HepG2 (cell line): ENCODE data around the gene NRGN. TPM values are rescaled to one million over a fixed set of nuclear protein-coding genes. Genes with fewer than 3 reads are reported as not detected.

Experiments used
- ZBTB40 ChIP-seq, 2 experiments: fragments of 450-650 bp in 1 of 2; sonication (generic) in 1 of 2; formaldehyde crosslinking in 1 of 2; IDR thresholded peaks; 2 replicates each; pipeline versions ENCODE4 v1.6.1 to v1.8.0; 2016 to 2022; ENCODE audit warnings: antibody characterized with exemption in 1 of 2, mild to moderate bottlenecking in 1 of 2, missing genetic modification reagents in 1 of 2
- ZNF121 ChIP-seq: sonication (generic); formaldehyde crosslinking; IDR thresholded peaks from 2 replicates; pipeline ENCODE4 v1.5.0; 2020; ENCODE audit warnings: mild to moderate bottlenecking, missing genetic modification reagents
- ZNF235 ChIP-seq: sonication (generic); formaldehyde crosslinking; IDR thresholded peaks from 2 replicates; pipeline ENCODE4 v1.8.1; 2023; ENCODE audit warnings: mild to moderate bottlenecking, missing genetic modification reagents, borderline replicate concordance
- ZNF263 ChIP-seq: sonication (generic); formaldehyde crosslinking; IDR thresholded peaks from 2 replicates; pipeline ENCODE4 v1.4.0; 2020; ENCODE audit warnings: missing genetic modification reagents
- ZNF30 ChIP-seq: sonication (generic); formaldehyde crosslinking; IDR thresholded peaks from 2 replicates; pipeline ENCODE4 v1.5.0; 2020; ENCODE audit warnings: mild to moderate bottlenecking, missing genetic modification reagents
- ZNF431 ChIP-seq: sonication (generic); formaldehyde crosslinking; IDR thresholded peaks from 2 replicates; pipeline ENCODE4 v1.9.0; 2022; ENCODE audit warnings: missing genetic modification reagents, low read depth, mild to moderate bottlenecking, borderline replicate concordance
- polyA plus RNA-seq, 8 experiments: library from polyadenylated mRNA; depleted of rRNA in 3 of 8; stranded (reverse) in 7 of 8; unstranded in 1 of 8; fragments of >200 nt; fragmentation: Illumina TruSeq in 4 of 8; extraction: Trizol in 4 of 8; gene quantifications; 2 replicates each; pipeline versions ENCODE4 v1.2.1 to v1.2.3, GENCODE V29; 2011 to 2016; ENCODE audit warnings: low read depth in 4 of 8, missing spikeins in 1 of 8, mixed read lengths in 1 of 8; ENCODE audit not compliant: insufficient read depth in 1 of 8
- total RNA-seq, 5 experiments: library from RNA; depleted of rRNA; stranded (reverse); fragments of >200 nt; fragmentation: Illumina TruSeq; extraction: Trizol; gene quantifications; 2 replicates each; pipeline ENCODE4 v1.2.3, GENCODE V29; 2016; ENCODE audit warnings: low read depth in 1 of 5
- TF ChIP-seq, protein P1 (sequence below): sonication (generic); formaldehyde crosslinking; IDR thresholded peaks from 2 replicates; pipeline ENCODE4 v1.5.1; 2020; ENCODE audit warnings: missing genetic modification reagents, mild to moderate bottlenecking, borderline replicate concordance

The NRGN gene
- total and polyA plus RNA-seq, 2 of the 13 experiments (the other 11 are each of a cell fraction or from before 2014, with no cell fraction given), result 0.22 TPM; not detected in 1

DNA sequence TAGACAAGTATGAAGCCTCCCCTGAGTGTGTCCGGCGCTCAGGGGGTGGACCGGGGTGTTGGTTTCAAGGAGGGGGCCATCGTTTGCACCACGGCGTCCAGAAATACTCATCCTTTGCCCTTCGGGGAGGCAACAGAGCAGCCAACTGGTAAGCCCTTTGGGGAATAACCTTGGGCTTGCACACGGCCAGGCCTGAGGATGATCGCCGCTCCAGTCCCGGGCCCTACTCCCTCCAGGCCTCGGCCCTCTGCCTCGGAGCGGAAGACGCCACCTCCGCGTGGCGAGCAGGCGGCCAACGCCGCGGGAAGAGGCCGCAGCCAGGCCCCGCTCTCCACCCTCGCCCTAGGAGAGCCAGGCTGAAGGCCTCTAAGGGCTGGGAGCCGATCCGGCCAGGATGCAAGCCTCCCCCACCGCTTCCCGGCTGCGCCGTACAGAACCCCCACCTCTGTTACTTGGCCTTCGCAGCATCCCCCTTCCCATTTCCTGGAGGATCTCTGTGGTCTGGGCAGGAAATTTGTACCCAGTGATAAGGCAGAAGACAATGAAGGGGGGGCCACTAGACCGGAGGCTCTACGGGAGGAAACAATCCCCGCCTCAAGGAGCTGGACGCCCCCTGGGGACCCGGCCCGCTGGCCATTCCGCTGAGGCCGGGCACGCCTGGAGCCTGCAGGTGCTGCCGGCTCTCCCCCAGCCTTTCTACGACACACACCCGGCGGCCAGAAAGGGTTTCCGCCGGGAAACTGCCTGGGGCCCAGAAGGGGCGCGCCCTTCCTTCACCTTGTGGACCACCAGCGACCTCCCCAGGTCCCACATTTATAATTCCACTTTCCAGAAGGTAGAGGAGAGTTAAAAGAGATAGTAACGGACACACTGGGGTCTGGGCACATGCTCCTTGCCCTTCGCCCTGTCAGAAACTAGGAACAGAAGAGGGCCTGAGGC, 19.8 kb downstream of the NRGN start (continued):
- TF ChIP-seq ZNF121 (CRISPR knock-in tag) (no peak), ZNF235 (CRISPR knock-in tag) (0 out of 2 replicates have a peak, but pooled peaks have one; percentile 34), ZNF431 (no peak), ZBTB40 (IDR thresholded peaks at IDR 0.05) (no peak), ZBTB40 (CRISPR knock-in tag; IDR thresholded peaks at IDR 0.05) (peak; percentile 31; the same call in 1 of the 2 replicates), ZNF30 (CRISPR knock-in tag) (0 out of 2 replicates have a peak, but pooled peaks have one; percentile 31), ZNF263 (0 out of 2 replicates have a peak, but pooled peaks have one; percentile 43)
- TF ChIP-seq, protein P1, sequence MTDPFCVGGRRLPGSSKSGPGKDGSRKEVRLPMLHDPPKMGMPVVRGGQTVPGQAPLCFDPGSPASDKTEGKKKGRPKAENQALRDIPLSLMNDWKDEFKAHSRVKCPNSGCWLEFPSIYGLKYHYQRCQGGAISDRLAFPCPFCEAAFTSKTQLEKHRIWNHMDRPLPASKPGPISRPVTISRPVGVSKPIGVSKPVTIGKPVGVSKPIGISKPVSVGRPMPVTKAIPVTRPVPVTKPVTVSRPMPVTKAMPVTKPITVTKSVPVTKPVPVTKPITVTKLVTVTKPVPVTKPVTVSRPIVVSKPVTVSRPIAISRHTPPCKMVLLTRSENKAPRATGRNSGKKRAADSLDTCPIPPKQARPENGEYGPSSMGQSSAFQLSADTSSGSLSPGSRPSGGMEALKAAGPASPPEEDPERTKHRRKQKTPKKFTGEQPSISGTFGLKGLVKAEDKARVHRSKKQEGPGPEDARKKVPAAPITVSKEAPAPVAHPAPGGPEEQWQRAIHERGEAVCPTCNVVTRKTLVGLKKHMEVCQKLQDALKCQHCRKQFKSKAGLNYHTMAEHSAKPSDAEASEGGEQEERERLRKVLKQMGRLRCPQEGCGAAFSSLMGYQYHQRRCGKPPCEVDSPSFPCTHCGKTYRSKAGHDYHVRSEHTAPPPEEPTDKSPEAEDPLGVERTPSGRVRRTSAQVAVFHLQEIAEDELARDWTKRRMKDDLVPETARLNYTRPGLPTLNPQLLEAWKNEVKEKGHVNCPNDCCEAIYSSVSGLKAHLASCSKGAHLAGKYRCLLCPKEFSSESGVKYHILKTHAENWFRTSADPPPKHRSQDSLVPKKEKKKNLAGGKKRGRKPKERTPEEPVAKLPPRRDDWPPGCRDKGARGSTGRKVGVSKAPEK (CRISPR knock-in tag), result 0 out of 2 replicates have a peak, but pooled peaks have one; percentile 50
